GM18507 (cell line): Measurements from ENCODE around the gene N4BP2L1.
A peak's percentile ranks its signal among the peaks of the same experiment; 100 is the strongest.
"Not testable (repeated sequence)": the region's sequence is repeated elsewhere in the genome, so short reads cannot be mapped to it uniquely, and the experiment has no call there.

Source experiments
- DNase-seq: peaks from one replicate; pipeline ENCODE4 v3.0.0; 2011; ENCODE audit warnings: low read depth; ENCODE audit not compliant: insufficient read length; ENCODE audit errors: extremely low spot score
- FAIRE-seq: peaks from 2 replicates; lab custom pipeline; 2011; peaks lifted over from hg19 to GRCh38; lab: Jason Lieb, UNC

N4BP2L1 gene

GRCh38 chr13:32408296-32409000, 19.5 kb downstream of the N4BP2L1 start:
- DNase-seq, result no peak
- FAIRE-seq, result peak; percentile 18

- no peak for DNase-seq
- peak; percentile 82 for FAIRE-seq
These were observed 20.1 kb downstream of the N4BP2L1 start for GRCh38 chr13:32407854-32408253.

- FAIRE-seq (no peak), DNase-seq (no peak)
These were observed 24.8 kb downstream of the N4BP2L1 start for GRCh38 chr13:32403108-32403507.

- FAIRE-seq (no peak), DNase-seq (no peak)
These were observed 36.8 kb downstream of the N4BP2L1 start for GRCh38 chr13:32391101-32391619.

- no peak for FAIRE-seq
- no peak for DNase-seq
These were observed 37.4 kb downstream of the N4BP2L1 start for GRCh38 chr13:32390484-32390883.

GRCh38 chr13:32390048-32390447, 37.9 kb downstream of the N4BP2L1 start:
- DNase-seq, result no peak
- peak; percentile 49 for FAIRE-seq

- FAIRE-seq (no peak), DNase-seq (no peak)
These were observed 42.5 kb downstream of the N4BP2L1 start for GRCh38 chr13:32385410-32385809.

- FAIRE-seq (no peak), DNase-seq (no peak)
These were observed 43.2 kb downstream of the N4BP2L1 start for GRCh38 chr13:32384702-32385101.

- no peak for DNase-seq
These were observed 43.9 kb downstream of the N4BP2L1 start for GRCh38 chr13:32383836-32384618.

GRCh38 chr13:32381539-32381938, 46.4 kb downstream of the N4BP2L1 start:
- FAIRE-seq (no peak), DNase-seq (no peak)

More at GRCh38 chr13:32383836-32384618, 43.9 kb downstream of the N4BP2L1 start:
- no peak for FAIRE-seq

GRCh38 chr13:32378012-32378411, 49.9 kb downstream of the N4BP2L1 start:
- no peak for FAIRE-seq
- DNase-seq, result no peak

GRCh38 chr13:32376642-32377415, 51.1 kb downstream of the N4BP2L1 start:
- no peak for FAIRE-seq
- DNase-seq, result no peak

- DNase-seq (no peak), FAIRE-seq (no peak)
These were observed 57.1 kb downstream of the N4BP2L1 start for GRCh38 chr13:32370805-32371204.

GRCh38 chr13:32362574-32362973, 65.4 kb downstream of the N4BP2L1 start:
- FAIRE-seq (no peak), DNase-seq (no peak)

GRCh38 chr13:32355935-32356334, 72.0 kb downstream of the N4BP2L1 start:
- FAIRE-seq, DNase-seq: not testable (repeated sequence)

GRCh38 chr13:32354040-32354439, 73.9 kb downstream of the N4BP2L1 start:
- DNase-seq (no peak), FAIRE-seq (peak; percentile 41)

GRCh38 chr13:32350839-32351441, 77.0 kb downstream of the N4BP2L1 start:
- FAIRE-seq, DNase-seq: not testable (repeated sequence)
